Activated naive CD4-positive, alpha-beta T cell treated with anti-CD3 and anti-CD28 coated beads for 36 hours (primary cell): ENCODE data around the gene KLF2. TPM values are rescaled to one million over a fixed set of nuclear protein-coding genes. Genes with fewer than 3 reads are reported as not detected.

Experiments
- CTCF ChIA-PET: fragments of 350-600 bp; sonication (Branson Sonifier 250); formaldehyde crosslinking; loops from one replicate; lab custom pipeline; 2021; ENCODE audit warnings: antibody characterized with exemption; lab: Charles Lee
- DNase-seq: peaks from one replicate; pipeline ENCODE4 v3.0.0-alpha.2; 2020
- H3K27ac Mint-ChIP-seq: one replicate; pipeline ENCODE4 v1.8.0; 2021; ENCODE audit warnings: mild to moderate bottlenecking, mixed read lengths
- H3K27me3 Mint-ChIP-seq: one replicate; pipeline ENCODE4 v1.8.0; 2021; ENCODE audit warnings: low read depth, mixed read lengths
- H3K36me3 Mint-ChIP-seq: one replicate; pipeline ENCODE4 v1.8.0; 2021; ENCODE audit warnings: low read depth, mixed read lengths
- H3K4me1 Mint-ChIP-seq: one replicate; pipeline ENCODE4 v1.8.0; 2021; ENCODE audit warnings: low read depth, mixed read lengths
- H3K4me3 Mint-ChIP-seq: one replicate; pipeline ENCODE4 v1.8.0; 2021; ENCODE audit warnings: mild to moderate bottlenecking, moderate library complexity, mixed read lengths
- H3K9me3 Mint-ChIP-seq: one replicate; pipeline ENCODE4 v1.8.0; 2021; ENCODE audit warnings: mixed read lengths
- intact Hi-C: fragments of 100-400 bp; cut with micrococcal nuclease; formaldehyde crosslinking; loops from one replicate; pipeline ENCODE4 v1.15.1; 2023
- total RNA-seq, 2 experiments: library from RNA; stranded (reverse); gene quantifications; one replicate each; pipeline ENCODE4 v1.2.3, GENCODE V29; 2021

The KLF2 gene
- total RNA-seq, 2 experiments from 2014 or later = 0.22 to 0.69 TPM

- no peak overlapping the region for H3K27ac Mint-ChIP-seq
- H3K4me3 Mint-ChIP-seq = no peak overlapping the region
- peaks cover 35% of the 10 kb centered on the region for H3K4me1 Mint-ChIP-seq
- peak; percentile 40 for DNase-seq
- CTCF ChIA-PET = interaction anchor here (0.6 to 1.5 kb wide), 3 partner anchors 14 to 24 kb away, joined by 3 to 4 read pairs (median 3); no protein-coding TSS in a partner anchor
- intact Hi-C loops = no loop called here
- no peaks in the 10 kb centered on the region for H3K9me3 Mint-ChIP-seq
- peaks cover 6% of the 10 kb centered on the region for H3K36me3 Mint-ChIP-seq
- peaks cover 24% of the 10 kb centered on the region for H3K27me3 Mint-ChIP-seq
Measured at GRCh38 chr19:16368385-16369305, 44.0 kb downstream of the KLF2 start.

- H3K4me3 Mint-ChIP-seq = no peak overlapping the region
- no peak for DNase-seq
- no peak overlapping the region for H3K27ac Mint-ChIP-seq
- H3K27me3 Mint-ChIP-seq = peaks cover 24% of the 10 kb centered on the region
- CTCF ChIA-PET = interaction anchor here (0.6 to 1.5 kb wide), 3 partner anchors 13 to 25 kb away, joined by 3 to 4 read pairs (median 3); no protein-coding TSS in a partner anchor
- H3K4me1 Mint-ChIP-seq = peaks cover 35% of the 10 kb centered on the region
- no peaks in the 10 kb centered on the region for H3K9me3 Mint-ChIP-seq
- intact Hi-C loops = no loop called here
- H3K36me3 Mint-ChIP-seq = peaks cover 6% of the 10 kb centered on the region
Measured at GRCh38 chr19:16369306-16369663, 44.7 kb downstream of the KLF2 start.

- peak; percentile 47 for DNase-seq
- H3K27ac Mint-ChIP-seq = no peak overlapping the region
- H3K9me3 Mint-ChIP-seq = no peaks in the 10 kb centered on the region
- H3K4me1 Mint-ChIP-seq = peaks cover 39% of the 10 kb centered on the region
- no peak overlapping the region for H3K4me3 Mint-ChIP-seq
- CTCF ChIA-PET = interaction anchor here (1.5 kb wide), 1 partner anchor 13 kb away, joined by 4 read pairs; no protein-coding TSS in a partner anchor
- intact Hi-C loops = loop anchor here (2.0 to 5.0 kb wide), 2 partner anchors 31 to 173 kb away; partner anchors contain the start of gene AP1M1
- peaks cover 8% of the 10 kb centered on the region for H3K36me3 Mint-ChIP-seq
- H3K27me3 Mint-ChIP-seq = peaks cover 24% of the 10 kb centered on the region
Measured at GRCh38 chr19:16369664-16370576, 45.3 kb downstream of the KLF2 start.

GRCh38 chr19:16370641-16371391 is 46.2 kb downstream of the KLF2 start:
- intact Hi-C loops = loop anchor here (1.0 to 5.0 kb wide), 5 partner anchors 11 to 174 kb away; partner anchors contain the start of gene AP1M1
- H3K27me3 Mint-ChIP-seq = peaks cover 23% of the 10 kb centered on the region
- peaks cover 40% of the 10 kb centered on the region for H3K4me1 Mint-ChIP-seq
- H3K4me3 Mint-ChIP-seq = peak overlapping the region; percentile 30
- no peak for DNase-seq
- CTCF ChIA-PET = interaction anchor here (0.6 to 1.8 kb wide), 3 partner anchors 12 to 69 kb away, joined by 3 to 4 read pairs (median 4); no protein-coding TSS in a partner anchor
- H3K9me3 Mint-ChIP-seq = no peaks in the 10 kb centered on the region
- H3K27ac Mint-ChIP-seq = no peak overlapping the region
- peaks cover 15% of the 10 kb centered on the region for H3K36me3 Mint-ChIP-seq

- peak; percentile 93 for DNase-seq
- Mint-ChIP-seq H3K36me3 (peaks cover 21% of the 10 kb centered on the region), H3K9me3 (no peaks in the 10 kb centered on the region), H3K27ac (peak overlapping the region; percentile 48), H3K4me3 (peak overlapping the region; percentile 30), H3K27me3 (peaks cover 15% of the 10 kb centered on the region), H3K4me1 (peaks cover 40% of the 10 kb centered on the region)
- intact Hi-C loops = loop anchor here (1.0 to 5.0 kb wide), 5 partner anchors 11 to 174 kb away; partner anchors contain the start of gene AP1M1
- CTCF ChIA-PET = interaction anchor here (0.6 to 1.8 kb wide), 3 partner anchors 11 to 69 kb away, joined by 3 to 4 read pairs (median 4); no protein-coding TSS in a partner anchor
Measured at GRCh38 chr19:16371540-16371986, 46.9 kb downstream of the KLF2 start.

GRCh38 chr19:16372065-16372915 is 47.7 kb downstream of the KLF2 start:
- CTCF ChIA-PET = interaction anchor here (0.6 to 1.8 kb wide), 3 partner anchors 10 to 1202 kb away, joined by 3 to 4 read pairs (median 4); no protein-coding TSS in a partner anchor
- no peaks in the 10 kb centered on the region for H3K9me3 Mint-ChIP-seq
- H3K27ac Mint-ChIP-seq = peak overlapping the region; percentile 48
- no peak overlapping the region for H3K4me3 Mint-ChIP-seq
- DNase-seq = peak; percentile 46
- peaks cover 38% of the 10 kb centered on the region for H3K4me1 Mint-ChIP-seq
- peaks cover 21% of the 10 kb centered on the region for H3K36me3 Mint-ChIP-seq
- peaks cover 8% of the 10 kb centered on the region for H3K27me3 Mint-ChIP-seq
- intact Hi-C loops = loop anchor here (5.0 kb wide), 1 partner anchor 175 kb away; the partner anchor contains the start of gene AP1M1

GRCh38 chr19:16373079-16373478 is 48.5 kb downstream of the KLF2 start:
- H3K9me3 Mint-ChIP-seq = no peaks in the 10 kb centered on the region
- H3K4me3 Mint-ChIP-seq = no peak overlapping the region
- H3K27me3 Mint-ChIP-seq = peaks cover 8% of the 10 kb centered on the region
- CTCF ChIA-PET = interaction anchor here (0.6 to 1.8 kb wide), 3 partner anchors 10 to 137 kb away, joined by 3 to 4 read pairs (median 3); no protein-coding TSS in a partner anchor
- no peak overlapping the region for H3K27ac Mint-ChIP-seq
- H3K4me1 Mint-ChIP-seq = peaks cover 46% of the 10 kb centered on the region
- peaks cover 21% of the 10 kb centered on the region for H3K36me3 Mint-ChIP-seq
- intact Hi-C loops = loop anchor here (5.0 kb wide), 1 partner anchor 176 kb away; the partner anchor contains the start of gene AP1M1
- no peak for DNase-seq

GRCh38 chr19:16373532-16373931 is 48.9 kb downstream of the KLF2 start:
- CTCF ChIA-PET = interaction anchor here (0.6 to 1.7 kb wide), 5 partner anchors 9 to 138 kb away, joined by 3 to 8 read pairs (median 3); no protein-coding TSS in a partner anchor
- Mint-ChIP-seq H3K27ac (no peak overlapping the region), H3K9me3 (no peaks in the 10 kb centered on the region), H3K36me3 (peaks cover 21% of the 10 kb centered on the region), H3K4me1 (peaks cover 50% of the 10 kb centered on the region), H3K4me3 (no peak overlapping the region), H3K27me3 (peaks cover 8% of the 10 kb centered on the region)
- intact Hi-C loops = loop anchor here (5.0 kb wide), 1 partner anchor 176 kb away; the partner anchor contains the start of gene AP1M1
- no peak for DNase-seq

- DNase-seq = no peak
- CTCF ChIA-PET = interaction anchor here (0.6 to 1.7 kb wide), 6 partner anchors 9 to 138 kb away, joined by 3 to 8 read pairs (median 3); no protein-coding TSS in a partner anchor
- H3K4me3 Mint-ChIP-seq = no peak overlapping the region
- H3K9me3 Mint-ChIP-seq = no peaks in the 10 kb centered on the region
- H3K36me3 Mint-ChIP-seq = peaks cover 21% of the 10 kb centered on the region
- peaks cover 55% of the 10 kb centered on the region for H3K4me1 Mint-ChIP-seq
- H3K27ac Mint-ChIP-seq = no peak overlapping the region
- H3K27me3 Mint-ChIP-seq = peaks cover 8% of the 10 kb centered on the region
- intact Hi-C loops = loop anchor here (5.0 kb wide), 1 partner anchor 177 kb away; the partner anchor contains the start of gene AP1M1
Measured at GRCh38 chr19:16373989-16374388, 49.4 kb downstream of the KLF2 start.

GRCh38 chr19:16374436-16374835 is 49.8 kb downstream of the KLF2 start:
- Mint-ChIP-seq H3K36me3 (peaks cover 21% of the 10 kb centered on the region), H3K4me3 (peak overlapping the region; percentile 23), H3K27me3 (peaks cover 8% of the 10 kb centered on the region), H3K9me3 (no peaks in the 10 kb centered on the region), H3K4me1 (peaks cover 55% of the 10 kb centered on the region), H3K27ac (no peak overlapping the region)
- CTCF ChIA-PET = interaction anchor here (1.0 to 1.7 kb wide), 5 partner anchors 8 to 128 kb away, joined by 3 to 8 read pairs (median 3); no protein-coding TSS in a partner anchor
- DNase-seq = peak; percentile 38
- intact Hi-C loops = loop anchor here (5.0 kb wide), 1 partner anchor 177 kb away; the partner anchor contains the start of gene AP1M1
